ENCODE results near the gene CNNM1.

DNA sequence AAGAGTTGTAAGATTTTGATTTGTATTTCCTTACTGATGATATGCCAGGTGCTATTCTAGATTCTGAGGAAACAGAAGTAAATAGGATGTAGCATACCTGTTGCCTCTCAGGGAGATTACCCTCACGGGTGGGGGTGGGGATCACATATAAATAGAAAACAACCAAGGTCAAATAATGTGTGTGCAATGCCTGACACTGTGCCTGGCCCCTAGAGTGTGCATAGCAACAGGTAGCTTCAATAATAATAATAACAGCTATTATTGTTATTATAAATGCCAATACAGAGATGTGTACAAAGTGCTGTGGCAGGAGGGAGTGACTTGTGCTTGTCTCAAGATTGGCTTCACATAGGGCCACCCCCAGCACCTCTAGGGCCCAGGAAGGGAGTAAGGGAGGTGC, 24.0 kb downstream of the CNNM1 start:
- TF ChIP-seq POLR2A (IDR thresholded peaks at IDR 0.05): no peak
- TF ChIP-seq, protein P1, sequence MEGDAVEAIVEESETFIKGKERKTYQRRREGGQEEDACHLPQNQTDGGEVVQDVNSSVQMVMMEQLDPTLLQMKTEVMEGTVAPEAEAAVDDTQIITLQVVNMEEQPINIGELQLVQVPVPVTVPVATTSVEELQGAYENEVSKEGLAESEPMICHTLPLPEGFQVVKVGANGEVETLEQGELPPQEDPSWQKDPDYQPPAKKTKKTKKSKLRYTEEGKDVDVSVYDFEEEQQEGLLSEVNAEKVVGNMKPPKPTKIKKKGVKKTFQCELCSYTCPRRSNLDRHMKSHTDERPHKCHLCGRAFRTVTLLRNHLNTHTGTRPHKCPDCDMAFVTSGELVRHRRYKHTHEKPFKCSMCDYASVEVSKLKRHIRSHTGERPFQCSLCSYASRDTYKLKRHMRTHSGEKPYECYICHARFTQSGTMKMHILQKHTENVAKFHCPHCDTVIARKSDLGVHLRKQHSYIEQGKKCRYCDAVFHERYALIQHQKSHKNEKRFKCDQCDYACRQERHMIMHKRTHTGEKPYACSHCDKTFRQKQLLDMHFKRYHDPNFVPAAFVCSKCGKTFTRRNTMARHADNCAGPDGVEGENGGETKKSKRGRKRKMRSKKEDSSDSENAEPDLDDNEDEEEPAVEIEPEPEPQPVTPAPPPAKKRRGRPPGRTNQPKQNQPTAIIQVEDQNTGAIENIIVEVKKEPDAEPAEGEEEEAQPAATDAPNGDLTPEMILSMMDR (IDR thresholded peaks at IDR 0.05): no peak

Data from heart left ventricle (tissue), 13 donors.